ENCODE data around the gene ZNF335. TPM values are rescaled to one million over a fixed set of nuclear protein-coding genes. Genes with fewer than 3 reads are reported as not detected.

ZNF335 gene
- total and polyA plus RNA-seq, 2 of the 13 experiments (the other 11 are each of a cell fraction or from before 2014, with no cell fraction given) = 9.7 to 13.7 TPM

- TF ChIP-seq GMEB1 (CRISPR knock-in tag; IDR thresholded peaks at IDR 0.05; ENCODE audit: borderline replicate concordance) (no peak), FOXC1 (CRISPR knock-in tag; IDR thresholded peaks at IDR 0.05; ENCODE audit: borderline replicate concordance) (peak; percentile 58), SRY (CRISPR knock-in tag; IDR thresholded peaks at IDR 0.05) (no peak; the same call in 1 of the 2 replicates), NFKB2 (CRISPR knock-in tag; IDR thresholded peaks at IDR 0.05; ENCODE audit: borderline replicate concordance) (peak; percentile 50; the same call in 1 of the 2 replicates), ERF (CRISPR knock-in tag; IDR thresholded peaks at IDR 0.05) (peak; percentile 82; the same call in 1 of the 2 replicates), NCOR1 (IDR thresholded peaks at IDR 0.05; ENCODE audit: borderline replicate concordance, low read length) (no peak), ZNF367 (CRISPR knock-in tag; IDR thresholded peaks at IDR 0.05; ENCODE audit: borderline replicate concordance) (no peak), ZNF773 (CRISPR knock-in tag; IDR thresholded peaks at IDR 0.05; ENCODE audit: borderline replicate concordance) (no peak), TAF1 (CRISPR knock-in tag; IDR thresholded peaks at IDR 0.05) (no peak), GFI1 (CRISPR knock-in tag; IDR thresholded peaks at IDR 0.05; ENCODE audit: borderline replicate concordance) (no peak), YEATS4 (CRISPR knock-in tag; IDR thresholded peaks at IDR 0.05; ENCODE audit: borderline replicate concordance) (no peak), ZNF292 (CRISPR knock-in tag; IDR thresholded peaks at IDR 0.05; ENCODE audit: borderline replicate concordance, low read depth) (peak; percentile 82; the same call in 1 of the 2 replicates), HNRNPUL1 (IDR thresholded peaks at IDR 0.05; ENCODE audit: low read depth, low read length) (no peak), BORCS8-MEF2B (CRISPR knock-in tag; IDR thresholded peaks at IDR 0.05) (peak; percentile 71), LRRFIP1 (CRISPR knock-in tag; conservative IDR thresholded peaks at IDR 0.05) (no peak), KLF6 (CRISPR knock-in tag; IDR thresholded peaks at IDR 0.05) (peak; percentile 49; the same call in 1 of the 2 replicates), HES4 (CRISPR knock-in tag; IDR thresholded peaks at IDR 0.05; ENCODE audit: borderline replicate concordance) (peak; percentile 57; the same call in 1 of the 2 replicates), ZNF44 (CRISPR knock-in tag; IDR thresholded peaks at IDR 0.05) (peak; percentile 11; the same call in 1 of the 2 replicates), ZNF615 (CRISPR knock-in tag; IDR thresholded peaks at IDR 0.05; ENCODE audit: borderline replicate concordance) (no peak), ZFP37 (CRISPR knock-in tag; IDR thresholded peaks at IDR 0.05; ENCODE audit: borderline replicate concordance) (peak; percentile 77; the same call in 1 of the 2 replicates)
- TF ChIP-seq, protein P1, sequence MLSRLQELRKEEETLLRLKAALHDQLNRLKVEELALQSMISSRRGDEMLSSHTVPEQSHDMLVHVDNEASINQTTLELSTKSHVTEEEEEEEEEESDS (CRISPR knock-in tag; IDR thresholded peaks at IDR 0.05; ENCODE audit: borderline replicate concordance) = peak; percentile 76; the same call in 1 of the 2 replicates
- TF ChIP-seq, protein P2, sequence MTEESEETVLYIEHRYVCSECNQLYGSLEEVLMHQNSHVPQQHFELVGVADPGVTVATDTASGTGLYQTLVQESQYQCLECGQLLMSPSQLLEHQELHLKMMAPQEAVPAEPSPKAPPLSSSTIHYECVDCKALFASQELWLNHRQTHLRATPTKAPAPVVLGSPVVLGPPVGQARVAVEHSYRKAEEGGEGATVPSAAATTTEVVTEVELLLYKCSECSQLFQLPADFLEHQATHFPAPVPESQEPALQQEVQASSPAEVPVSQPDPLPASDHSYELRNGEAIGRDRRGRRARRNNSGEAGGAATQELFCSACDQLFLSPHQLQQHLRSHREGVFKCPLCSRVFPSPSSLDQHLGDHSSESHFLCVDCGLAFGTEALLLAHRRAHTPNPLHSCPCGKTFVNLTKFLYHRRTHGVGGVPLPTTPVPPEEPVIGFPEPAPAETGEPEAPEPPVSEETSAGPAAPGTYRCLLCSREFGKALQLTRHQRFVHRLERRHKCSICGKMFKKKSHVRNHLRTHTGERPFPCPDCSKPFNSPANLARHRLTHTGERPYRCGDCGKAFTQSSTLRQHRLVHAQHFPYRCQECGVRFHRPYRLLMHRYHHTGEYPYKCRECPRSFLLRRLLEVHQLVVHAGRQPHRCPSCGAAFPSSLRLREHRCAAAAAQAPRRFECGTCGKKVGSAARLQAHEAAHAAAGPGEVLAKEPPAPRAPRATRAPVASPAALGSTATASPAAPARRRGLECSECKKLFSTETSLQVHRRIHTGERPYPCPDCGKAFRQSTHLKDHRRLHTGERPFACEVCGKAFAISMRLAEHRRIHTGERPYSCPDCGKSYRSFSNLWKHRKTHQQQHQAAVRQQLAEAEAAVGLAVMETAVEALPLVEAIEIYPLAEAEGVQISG (CRISPR knock-in tag; IDR thresholded peaks at IDR 0.05) = peak; percentile 69; the same call in 1 of the 2 replicates
Observed at GRCh38 chr20:45933266-45934045, 38.5 kb downstream of the ZNF335 start (continued).

Data from HepG2 (cell line).